Stimulated activated CD8-positive, alpha-beta memory T cell treated with anti-CD3 and anti-CD28 coated beads, Interleukin-7, amount 100 ng/mL, for 24 hours (primary cell): ENCODE measurements around the gene WDR53.
"Not testable (repeated sequence)": the region's sequence is repeated elsewhere in the genome, so short reads cannot be mapped to it uniquely, and the experiment has no call there.

Experiments
- DNase-seq: peaks from one replicate; pipeline ENCODE4 v3.0.0-alpha.2; 2020; ENCODE audit warnings: low read depth

The WDR53 gene

DNA sequence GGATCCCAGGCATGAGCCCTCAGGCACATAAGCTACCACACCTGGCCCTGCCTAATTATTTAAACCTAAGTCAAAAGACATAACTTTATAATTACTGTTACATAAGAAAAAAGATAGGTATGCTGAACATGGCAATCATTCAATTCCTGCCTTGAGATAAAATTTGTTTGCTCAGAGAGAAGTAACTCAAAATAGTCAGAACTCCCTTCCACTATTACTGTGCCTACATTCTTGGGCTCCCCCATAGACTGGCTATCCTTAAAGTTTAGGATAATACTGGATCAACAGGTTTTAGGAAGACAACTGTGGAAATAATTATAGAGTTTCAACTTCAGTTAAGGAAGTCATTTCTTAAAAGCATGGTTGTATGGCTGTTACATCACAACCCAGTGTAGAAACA is 9.9 kb downstream of the WDR53 start:
- no peak for DNase-seq

DNA sequence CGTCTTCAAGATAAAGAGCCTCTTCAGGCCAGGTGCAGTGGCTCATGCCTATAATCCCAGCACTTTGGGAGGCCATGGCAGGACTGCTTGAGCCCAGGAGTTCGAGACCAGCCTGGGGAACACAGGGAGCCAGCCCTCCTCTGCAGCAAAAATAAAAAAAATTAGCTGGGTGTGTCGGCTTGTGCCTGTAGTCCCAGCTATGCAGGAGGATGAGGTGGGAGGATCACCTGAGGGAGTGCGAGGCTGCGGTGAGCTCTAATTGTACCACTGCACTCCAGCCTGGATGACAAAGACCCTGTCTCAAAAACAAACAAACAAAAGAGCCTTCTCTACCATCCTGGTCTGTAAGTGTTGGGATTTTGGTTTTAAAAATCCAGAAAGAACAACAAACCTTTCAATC is 11.1 kb downstream of the WDR53 start:
- no peak for DNase-seq

DNA sequence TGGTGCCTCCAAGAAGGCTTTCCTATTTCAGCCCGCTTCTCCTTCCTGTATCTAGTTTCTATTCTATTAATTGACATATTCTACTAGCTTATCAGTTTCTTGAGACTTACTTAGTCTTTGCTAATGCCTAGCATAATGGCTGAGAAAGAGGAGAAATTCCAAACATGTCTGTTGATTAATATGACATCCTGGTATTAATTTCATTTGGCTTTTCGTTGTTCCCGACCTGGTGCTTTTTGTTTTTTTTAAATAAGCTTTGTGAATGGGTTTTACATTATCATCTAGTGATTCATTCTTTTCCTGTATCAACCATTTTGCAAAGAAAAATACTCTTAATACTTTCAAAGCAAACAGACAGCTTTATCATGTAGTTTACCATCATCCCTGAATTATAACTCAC is 13.1 kb downstream of the WDR53 start:
- no peak for DNase-seq

DNA sequence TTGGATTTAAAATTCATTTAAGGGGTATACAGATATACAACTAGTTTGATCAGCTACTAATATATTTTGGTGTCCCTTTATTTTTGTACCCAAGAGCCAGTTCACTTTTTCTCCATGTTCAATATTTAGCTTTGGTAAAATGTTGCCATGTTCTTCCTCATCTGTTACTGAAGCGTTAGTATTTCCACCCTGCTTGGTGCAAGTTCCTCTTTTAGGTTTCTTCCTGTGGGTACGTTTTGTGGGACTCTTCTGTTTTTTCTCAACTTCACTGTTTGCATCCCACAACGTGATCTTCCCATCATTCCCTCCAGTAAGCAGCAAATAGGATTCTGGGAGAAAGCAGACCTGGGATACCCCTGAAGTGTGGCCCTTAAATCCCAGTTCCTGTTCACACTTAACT is 14.1 kb downstream of the WDR53 start:
- DNase-seq, result no peak

DNA sequence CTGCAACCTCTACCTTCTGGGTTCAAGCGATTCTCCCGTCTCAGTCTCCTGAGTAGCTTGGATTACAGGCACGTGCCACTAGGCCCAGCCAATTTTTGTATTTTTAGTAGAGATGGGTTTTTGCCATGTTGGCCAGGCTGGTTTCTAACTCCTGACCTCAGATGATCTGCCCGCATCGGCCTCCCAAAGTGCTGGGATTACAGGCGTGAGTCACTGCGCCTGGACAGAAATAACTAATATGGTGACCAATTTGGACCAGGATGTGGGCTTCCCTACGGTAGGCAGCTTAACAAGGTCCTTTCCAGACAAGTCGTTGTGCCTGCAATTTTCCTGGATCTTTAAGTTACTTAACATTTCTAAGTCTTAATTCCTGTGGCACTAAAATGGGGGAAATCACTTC is 14.8 kb downstream of the WDR53 start:
- DNase-seq, result no peak

DNA sequence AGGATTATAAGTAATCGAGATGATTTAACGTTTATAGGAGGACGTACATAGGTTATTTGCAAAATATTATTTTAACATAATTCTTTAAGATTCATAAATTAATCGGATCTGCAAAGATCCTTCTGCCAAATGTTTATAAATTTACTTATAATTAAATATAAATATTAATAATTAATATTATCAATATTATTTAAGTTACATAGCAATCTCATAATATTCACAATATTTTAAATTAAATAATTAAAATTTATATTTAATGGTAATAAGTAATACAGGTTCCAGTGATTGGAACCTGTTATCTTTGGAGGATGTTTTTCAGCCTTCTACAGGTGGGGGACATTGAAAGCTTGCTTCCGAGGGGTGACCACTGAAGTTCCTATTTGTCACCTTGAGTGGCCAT is 16.1 kb downstream of the WDR53 start:
- no peak for DNase-seq

DNA sequence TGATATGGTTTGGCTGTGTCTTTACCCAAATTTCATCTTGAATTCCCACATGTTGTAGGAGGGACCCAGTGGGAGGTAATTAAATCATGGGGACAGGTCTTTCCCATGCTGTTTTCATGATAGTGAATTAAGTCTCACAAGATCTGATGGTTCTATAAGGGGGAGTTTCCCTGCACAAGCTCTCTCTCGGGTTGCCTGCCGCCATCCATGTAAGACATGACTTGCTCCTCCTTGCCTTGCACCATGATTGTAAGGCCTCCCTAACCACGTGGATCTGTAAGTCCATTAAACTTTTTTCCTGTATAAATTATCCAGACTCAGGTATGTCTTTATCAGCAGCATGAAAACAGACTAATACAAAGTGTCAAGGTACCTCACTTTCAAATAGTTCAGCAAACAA is 18.2 kb downstream of the WDR53 start:
- not testable (repeated sequence) for DNase-seq

DNA sequence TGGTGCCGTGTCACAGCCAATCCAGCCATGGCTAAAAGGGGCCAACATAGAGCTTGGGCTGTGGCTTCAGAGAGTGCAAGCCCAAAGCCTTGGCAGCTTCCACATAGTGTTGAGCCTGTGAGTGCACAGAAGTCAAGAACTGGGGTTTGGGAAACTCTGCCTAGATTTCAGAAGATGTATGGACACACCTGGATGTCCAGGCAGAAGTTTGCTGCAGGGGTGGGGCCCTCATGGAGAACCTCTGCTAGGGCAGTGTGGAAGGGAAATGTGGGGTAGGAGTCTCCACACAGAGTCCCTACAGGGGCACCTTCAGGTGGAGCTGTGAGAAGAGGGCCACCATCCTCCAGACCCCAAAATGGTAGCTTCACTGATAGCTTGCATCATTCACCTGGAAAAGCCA is 19.0 kb downstream of the WDR53 start:
- not testable (repeated sequence) for DNase-seq

DNA sequence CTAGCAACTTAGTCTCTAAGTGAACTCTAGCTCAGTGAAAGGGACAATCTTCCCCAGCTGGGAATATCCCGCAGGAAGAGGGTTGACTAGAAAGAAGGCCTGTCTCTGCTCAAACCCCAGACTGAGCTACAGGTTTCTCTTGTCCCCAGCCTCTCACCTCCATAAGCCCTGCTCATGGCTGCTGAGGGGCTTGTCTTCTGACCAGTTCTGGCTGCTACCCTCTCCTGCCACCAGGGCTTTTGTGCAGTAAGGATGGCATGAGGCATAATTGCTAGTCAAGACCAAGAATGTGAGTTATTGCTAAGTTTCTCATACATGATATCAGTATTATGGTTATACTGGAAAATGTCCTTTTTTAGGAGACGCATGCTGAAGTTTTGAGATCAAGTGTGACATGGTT is 21.3 kb downstream of the WDR53 start:
- no peak for DNase-seq

DNA sequence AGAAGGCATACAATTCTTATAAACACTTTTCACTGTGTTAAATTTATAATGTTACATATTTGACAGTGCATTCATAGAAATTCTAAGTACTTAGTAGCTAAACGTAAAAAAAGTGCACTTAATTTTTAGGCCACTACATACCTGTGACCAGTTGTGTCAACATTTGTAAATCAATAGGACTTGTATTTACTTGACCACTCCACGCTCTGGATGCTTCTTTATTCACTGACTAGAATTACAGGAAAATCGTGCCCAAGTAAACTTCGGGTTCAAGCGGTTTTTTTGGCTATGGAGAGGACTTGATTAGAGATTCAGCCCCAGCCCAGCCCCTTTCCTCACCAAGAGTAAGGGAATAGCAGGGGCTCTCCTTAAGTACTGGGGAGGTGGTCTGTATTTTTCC is 21.8 kb downstream of the WDR53 start:
- no peak for DNase-seq

DNA sequence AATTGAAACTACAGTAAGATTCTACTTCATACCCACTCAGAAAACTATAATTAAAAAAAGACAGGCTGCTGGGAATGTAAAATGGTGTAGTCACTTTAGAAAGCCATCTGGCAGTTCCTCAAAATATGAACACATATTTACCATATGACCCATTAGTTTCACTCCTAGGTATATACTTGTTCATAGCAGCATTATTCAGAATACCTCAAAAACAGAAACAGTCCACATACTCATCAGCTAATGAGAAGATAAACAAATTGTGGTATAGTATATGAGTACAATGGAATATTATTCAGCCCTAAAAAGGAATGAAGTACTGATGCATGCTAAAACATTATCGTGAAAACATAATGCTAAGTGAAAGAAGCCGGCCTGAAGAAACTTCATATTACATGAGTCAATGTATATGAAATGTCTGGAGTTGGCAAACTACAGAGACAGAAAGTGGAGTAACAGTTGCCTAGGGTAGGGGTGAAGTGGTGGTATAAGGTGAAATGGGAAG is 23.8 kb downstream of the WDR53 start:
- no peak for DNase-seq

DNA sequence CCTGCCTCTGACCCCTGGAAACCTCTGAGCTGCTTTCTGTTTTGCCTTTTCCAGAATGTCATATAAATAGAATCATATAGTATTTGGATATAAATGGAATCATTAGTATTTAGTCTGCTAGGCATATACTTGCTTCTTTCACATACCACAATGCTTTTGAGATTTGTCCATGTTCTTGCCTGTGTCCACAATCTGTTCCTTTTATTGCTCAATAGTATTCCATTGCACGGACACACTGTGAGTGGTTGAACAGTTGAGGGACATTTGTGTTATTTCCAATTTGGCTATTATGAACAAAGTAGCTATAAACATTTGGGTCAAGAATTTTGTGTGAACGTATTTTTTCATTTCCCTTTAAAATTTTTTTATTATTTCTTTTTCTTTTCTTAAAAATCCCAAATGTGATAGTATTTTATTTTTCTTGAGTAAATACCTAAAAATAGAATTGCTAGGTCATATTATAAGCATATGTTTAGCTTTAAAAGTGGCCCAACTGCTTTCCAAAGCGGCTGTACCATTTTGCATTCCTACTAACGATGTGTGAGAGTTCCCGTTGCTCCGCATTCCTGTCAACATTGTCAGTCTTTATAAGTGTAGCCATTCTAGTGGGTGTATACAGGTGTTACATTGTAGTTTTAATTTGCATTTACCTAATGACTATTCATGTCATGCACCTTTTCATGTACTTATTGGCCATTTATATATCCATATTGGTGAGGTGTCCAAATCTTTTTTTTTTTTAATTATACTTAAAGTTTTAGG is 26.5 kb downstream of the WDR53 start:
- no peak for DNase-seq

DNA sequence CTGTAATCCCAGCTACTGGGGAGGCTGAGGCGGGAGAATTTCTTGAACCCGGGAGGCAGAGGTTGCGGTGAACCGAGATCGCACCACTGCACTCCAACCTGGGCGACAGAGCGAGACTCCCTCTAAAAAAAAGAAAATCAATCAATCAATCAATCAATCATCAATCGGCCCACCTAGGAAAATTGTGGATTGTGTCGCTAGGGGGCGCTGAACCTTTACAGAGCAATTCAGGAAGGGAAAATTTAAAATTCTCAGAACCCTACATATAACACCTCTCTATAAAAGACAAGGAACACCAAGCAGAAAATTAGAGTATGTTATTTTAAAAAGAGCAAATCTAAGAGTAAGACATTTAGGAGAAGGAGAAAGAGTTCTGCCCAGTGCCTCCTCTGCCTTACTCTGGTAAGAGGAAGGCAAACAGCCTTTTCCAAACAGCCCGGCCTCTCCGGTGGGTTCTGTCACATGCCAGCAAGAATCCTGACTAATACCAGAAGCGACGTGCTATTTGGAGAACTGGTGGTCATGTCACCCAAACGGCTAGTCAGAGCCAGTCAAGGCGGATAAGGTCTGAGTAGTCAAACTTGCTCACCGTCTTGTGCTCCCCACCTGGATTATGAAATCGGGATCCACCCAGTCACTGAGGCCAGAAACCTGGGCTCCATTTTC is 30.9 kb downstream of the WDR53 start:
- peak; percentile 55 for DNase-seq

DNA sequence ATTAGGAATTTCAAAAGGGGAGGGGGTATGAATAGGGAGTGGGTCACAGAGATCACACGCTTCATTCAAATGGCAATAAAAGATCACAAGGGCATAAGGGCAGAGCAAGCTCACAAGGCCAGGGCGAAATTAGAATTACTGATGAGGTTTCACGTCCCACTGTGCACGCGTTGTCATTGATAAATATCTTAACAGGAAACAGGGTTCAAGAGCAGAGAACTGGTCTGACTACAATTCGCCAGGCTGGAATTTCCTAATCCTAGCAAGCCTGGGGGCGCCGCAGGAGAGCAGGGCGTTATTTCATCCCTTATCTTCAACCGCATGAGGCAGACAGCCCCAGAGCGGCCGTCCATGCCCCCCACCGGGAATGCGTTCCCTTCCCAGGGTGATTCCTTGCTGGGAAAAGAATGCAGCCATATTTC is 35.1 kb downstream of the WDR53 start:
- no peak for DNase-seq

DNA sequence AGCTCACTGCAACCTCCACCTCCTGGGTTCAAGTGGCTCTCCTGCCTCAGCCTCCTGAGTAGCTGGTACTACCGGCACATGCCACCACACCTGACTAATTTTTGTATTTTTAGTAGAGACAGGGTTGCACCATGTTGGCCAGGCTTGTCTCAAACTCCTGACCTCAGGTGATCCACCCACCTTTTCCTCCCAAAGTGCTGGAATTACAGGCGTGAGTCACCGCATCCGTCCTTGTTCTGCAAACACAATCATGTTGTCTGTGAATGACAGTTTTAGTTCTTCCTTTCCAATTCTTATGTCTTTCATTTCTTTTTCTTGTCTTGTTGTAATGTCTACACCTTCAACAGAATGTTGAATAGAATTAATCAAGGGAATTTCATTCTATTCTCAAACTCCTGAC is 36.9 kb downstream of the WDR53 start:
- no peak for DNase-seq

DNA sequence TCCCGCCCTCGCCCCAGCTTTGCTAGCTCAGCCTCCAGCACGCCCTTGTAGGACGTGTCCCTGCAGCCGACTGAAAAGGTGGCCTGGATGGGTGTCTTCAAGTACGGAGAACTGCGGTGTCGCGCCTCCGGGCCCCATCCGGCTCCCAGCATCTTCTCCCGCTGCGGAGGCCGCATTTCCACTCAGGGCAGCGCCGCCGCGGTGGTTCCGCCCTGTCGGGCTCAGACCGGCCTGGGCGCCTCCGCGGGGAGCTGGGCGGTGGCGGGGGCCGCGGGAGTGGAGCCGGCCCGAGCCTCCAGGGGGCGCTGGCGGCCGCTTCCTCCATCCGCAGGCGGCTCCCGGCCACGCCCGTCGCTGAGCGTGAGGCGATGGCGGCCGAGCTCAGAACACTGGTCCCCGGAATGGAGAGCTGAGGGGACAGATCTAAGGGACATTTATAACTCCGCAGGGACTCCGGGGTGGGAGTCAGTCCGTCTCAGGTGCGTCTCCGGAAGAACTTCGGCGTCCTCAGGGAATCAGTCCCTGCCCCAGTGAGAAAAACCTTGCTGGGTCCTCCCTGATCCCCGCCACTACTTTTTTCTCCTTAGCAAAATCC is 39.6 kb downstream of the WDR53 start:
- DNase-seq, result peak; percentile 75

DNA sequence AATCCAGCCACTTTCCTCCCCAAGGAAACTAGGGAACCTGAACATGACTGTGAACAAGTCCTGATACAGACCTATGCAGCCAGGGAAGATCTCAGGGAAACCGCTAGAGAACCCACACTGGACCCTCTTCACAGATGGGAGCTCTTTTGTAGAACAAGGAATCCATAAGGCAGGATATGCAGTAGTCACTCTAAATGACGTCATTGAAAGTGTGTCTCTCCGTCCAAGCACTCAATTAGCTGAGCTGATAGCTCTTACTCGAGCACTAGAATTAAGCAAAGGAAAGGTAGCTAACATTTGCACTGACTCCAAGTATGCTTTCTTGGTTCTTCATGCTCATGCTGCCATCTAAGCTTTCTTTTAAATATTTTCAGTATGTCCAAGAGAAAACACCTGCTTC is 43.2 kb downstream of the WDR53 start:
- no peak for DNase-seq

DNA sequence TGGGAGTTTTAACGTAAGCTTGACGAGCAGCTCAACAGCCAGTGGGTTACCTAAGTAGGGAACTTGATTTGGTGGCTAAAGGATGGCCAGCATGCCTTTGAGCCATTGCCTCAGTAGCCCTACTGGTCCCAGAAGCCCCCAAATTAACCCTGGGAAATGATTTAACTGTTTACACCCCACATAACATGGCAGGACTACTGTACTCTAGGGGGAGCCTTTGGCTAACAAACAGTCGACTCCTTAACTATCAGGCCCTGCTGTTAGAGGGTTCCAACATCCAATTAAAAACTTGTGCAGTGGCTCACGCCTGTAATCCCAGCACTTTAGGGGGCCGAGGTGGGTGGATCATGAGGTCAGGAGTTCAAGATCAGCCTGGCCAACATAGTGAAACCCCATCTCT is 43.8 kb downstream of the WDR53 start:
- no peak for DNase-seq

DNA sequence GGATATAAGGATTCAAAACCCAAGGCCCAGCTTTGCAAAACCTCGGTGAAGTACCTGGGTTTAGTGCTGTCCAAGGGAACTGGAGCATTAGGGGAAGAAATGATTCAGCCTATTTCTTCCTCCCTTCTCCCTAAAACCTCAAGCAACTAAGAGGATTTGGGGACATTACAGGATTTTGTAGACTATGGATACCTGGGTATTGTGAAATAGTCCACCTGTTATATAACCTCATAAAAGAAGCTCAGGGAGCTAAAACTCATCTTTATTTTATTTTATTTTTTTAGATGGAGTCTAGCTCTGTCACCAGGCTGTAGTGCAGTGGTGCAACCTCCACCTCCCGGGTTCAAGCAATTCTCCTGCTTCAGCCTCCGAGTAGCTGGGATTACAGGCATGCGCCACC is 44.5 kb downstream of the WDR53 start:
- no peak for DNase-seq

DNA sequence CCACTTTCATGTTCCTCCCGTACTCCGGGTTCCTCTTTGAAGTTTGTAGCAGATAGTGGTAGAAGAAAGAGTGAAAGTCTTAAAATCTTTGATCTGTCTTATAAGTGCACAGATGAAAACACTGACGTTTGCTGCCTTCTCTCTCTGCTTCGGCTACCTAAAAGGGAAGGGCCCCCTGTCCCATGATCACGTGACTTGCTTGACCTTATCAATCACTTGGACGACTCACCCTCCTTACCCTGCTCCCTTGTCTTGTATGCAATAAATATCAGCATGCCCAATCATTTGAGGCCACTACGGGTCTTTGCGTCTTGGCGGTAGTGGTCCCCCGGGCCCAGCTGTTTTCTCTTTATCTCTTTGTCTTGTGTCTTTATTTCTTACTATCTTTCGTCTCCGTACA is 47.1 kb downstream of the WDR53 start:
- DNase-seq, result not testable (repeated sequence)

DNA sequence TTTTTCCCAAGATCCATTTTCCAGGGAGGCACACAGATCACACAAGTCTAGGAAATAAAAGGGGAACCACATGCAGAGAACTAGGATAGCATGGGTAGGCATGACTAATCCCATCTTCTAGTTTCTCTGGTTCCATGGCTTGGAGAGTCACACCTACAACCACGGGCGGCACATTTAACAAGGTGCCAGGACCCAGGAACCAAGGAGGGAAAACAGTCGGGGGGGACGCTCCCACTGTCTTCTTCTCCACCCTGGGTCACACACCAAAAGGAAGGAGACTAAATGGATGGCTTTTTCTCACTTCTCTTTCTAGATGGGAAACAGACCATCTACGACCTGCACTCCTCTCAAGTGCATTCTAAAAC is 48.7 kb downstream of the WDR53 start:
- no peak for DNase-seq

DNA sequence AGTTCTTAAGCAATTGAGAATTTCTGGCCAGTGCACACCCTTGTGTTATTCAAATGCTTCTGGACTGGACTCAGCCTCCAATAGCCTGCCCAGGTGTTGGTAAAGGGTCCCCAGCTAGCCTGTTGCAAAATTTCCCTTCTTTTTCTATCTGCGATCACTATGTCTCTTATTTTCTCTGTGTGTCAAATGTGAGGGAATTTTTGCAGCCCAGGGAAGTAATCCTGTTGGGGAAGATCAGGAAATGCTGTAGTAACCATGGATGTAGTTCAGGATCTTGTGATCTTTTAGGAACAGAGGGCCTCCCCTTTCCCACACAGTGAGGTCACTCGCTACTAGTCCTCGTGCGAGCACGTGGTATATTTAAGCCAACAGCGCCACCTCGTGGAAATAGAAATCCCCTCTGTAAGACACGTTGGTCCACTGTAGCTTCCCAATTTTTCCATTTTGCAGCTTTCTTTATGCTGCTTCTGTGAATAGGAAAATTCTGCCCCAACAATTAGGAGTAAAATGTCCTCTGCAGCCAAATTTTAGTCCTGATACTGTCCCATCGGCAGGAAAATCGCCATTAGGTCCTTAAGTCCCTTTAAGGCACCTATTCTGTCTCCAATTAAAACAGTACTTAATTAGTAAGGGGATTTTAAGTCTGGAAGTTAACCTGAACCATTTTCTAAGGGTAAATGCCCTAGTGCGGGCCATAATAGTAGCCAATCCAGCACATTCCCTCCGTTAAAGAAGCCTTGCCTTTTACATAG is 49.2 kb downstream of the WDR53 start:
- no peak for DNase-seq

DNA sequence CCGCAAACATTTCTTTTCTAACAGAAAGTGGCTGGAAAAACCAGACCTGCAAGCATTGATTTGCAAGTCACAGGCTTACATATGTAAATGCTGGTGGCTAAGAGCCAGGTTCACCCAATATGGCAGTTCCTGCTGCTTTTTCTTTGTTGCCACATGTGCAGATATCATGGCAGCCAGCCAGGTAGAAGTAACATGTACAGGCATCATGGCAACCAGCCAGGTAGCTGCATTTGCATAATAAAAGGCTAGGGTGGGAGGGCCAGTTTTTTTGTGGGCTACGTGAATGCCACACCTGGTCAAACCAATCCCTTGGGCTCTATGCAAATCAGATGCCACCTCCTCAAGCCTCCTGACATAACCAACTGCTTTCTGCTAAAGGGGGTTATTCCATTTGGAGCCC is 50.4 kb downstream of the WDR53 start:
- DNase-seq, result no peak
